HepG2 (cell line): Measurements from ENCODE around the gene ANKS4B. TPM values are rescaled to one million over a fixed set of nuclear protein-coding genes. Genes with fewer than 3 reads are reported as not detected.

Experiments used
- BRF2 ChIP-seq: sonication (generic); formaldehyde crosslinking; IDR thresholded peaks from 2 replicates; pipeline ENCODE4 v1.8.1; 2022; ENCODE audit warnings: mild to moderate bottlenecking, missing genetic modification reagents
- FOXP4 ChIP-seq: sonication (generic); formaldehyde crosslinking; IDR thresholded peaks from 2 replicates; pipeline ENCODE4 v1.4.0; 2020; ENCODE audit warnings: missing genetic modification reagents
- MBNL3 ChIP-seq: fragments of 250-450 bp; sonication (Bioruptor Pico); conservative IDR thresholded peaks from 2 replicates; pipeline ENCODE4 v1.8.0; 2022; ENCODE audit warnings: mild to moderate bottlenecking, inconsistent platforms
- SIX1 ChIP-seq: sonication (generic); formaldehyde crosslinking; IDR thresholded peaks from 2 replicates; pipeline ENCODE4 v1.4.0; 2020; ENCODE audit warnings: missing genetic modification reagents, borderline replicate concordance
- TFAP4 ChIP-seq: sonication (generic); IDR thresholded peaks from 2 replicates; pipeline ENCODE4 v1.6.1; 2016; ENCODE audit warnings: low read depth, borderline replicate concordance
- TFE3 ChIP-seq: IDR thresholded peaks from 2 replicates; pipeline ENCODE4 v1.6.1; 2016
- ZFP90 ChIP-seq: sonication (generic); formaldehyde crosslinking; IDR thresholded peaks from 2 replicates; pipeline ENCODE4 v1.8.0; 2022; ENCODE audit warnings: missing genetic modification reagents, mild to moderate bottlenecking, inconsistent platforms, borderline replicate concordance
- ZNF12 ChIP-seq: sonication (generic); formaldehyde crosslinking; IDR thresholded peaks from 2 replicates; pipeline ENCODE4 v1.5.0; 2020; ENCODE audit warnings: missing genetic modification reagents
- ZNF251 ChIP-seq: sonication (generic); formaldehyde crosslinking; IDR thresholded peaks from 2 replicates; pipeline ENCODE4 v1.9.0; 2021; ENCODE audit warnings: mild to moderate bottlenecking, missing genetic modification reagents
- ZNF484 ChIP-seq: sonication (generic); formaldehyde crosslinking; IDR thresholded peaks from 2 replicates; pipeline ENCODE4 v1.5.1; 2020; ENCODE audit warnings: mild to moderate bottlenecking, low read depth, missing genetic modification reagents, borderline replicate concordance
- ZNF629 ChIP-seq: sonication (generic); formaldehyde crosslinking; conservative IDR thresholded peaks from 2 replicates; pipeline ENCODE4 v1.5.0; 2020; ENCODE audit warnings: missing genetic modification reagents
- ZNF639 ChIP-seq: conservative IDR thresholded peaks from 2 replicates; pipeline ENCODE4 v1.6.1; 2018; ENCODE audit warnings: missing genetic modification reagents
- ZSCAN5A ChIP-seq: sonication (generic); formaldehyde crosslinking; IDR thresholded peaks from 2 replicates; pipeline ENCODE4 v1.8.0; 2022; ENCODE audit warnings: mild to moderate bottlenecking, missing genetic modification reagents, borderline replicate concordance
- ZUFSP ChIP-seq: sonication (generic); formaldehyde crosslinking; IDR thresholded peaks from 2 replicates; pipeline ENCODE4 v1.9.0; 2021; ENCODE audit warnings: missing genetic modification reagents, mild to moderate bottlenecking, borderline replicate concordance
- polyA plus RNA-seq, 8 experiments: library from polyadenylated mRNA; depleted of rRNA in 3 of 8; stranded (reverse) in 7 of 8; unstranded in 1 of 8; fragments of >200 nt; fragmentation: Illumina TruSeq in 4 of 8; extraction: Trizol in 4 of 8; gene quantifications; 2 replicates each; pipeline versions ENCODE4 v1.2.1 to v1.2.3, GENCODE V29; 2011 to 2016; ENCODE audit warnings: low read depth in 4 of 8, missing spikeins in 1 of 8, mixed read lengths in 1 of 8; ENCODE audit not compliant: insufficient read depth in 1 of 8
- total RNA-seq, 5 experiments: library from RNA; depleted of rRNA; stranded (reverse); fragments of >200 nt; fragmentation: Illumina TruSeq; extraction: Trizol; gene quantifications; 2 replicates each; pipeline ENCODE4 v1.2.3, GENCODE V29; 2016; ENCODE audit warnings: low read depth in 1 of 5

The ANKS4B gene
- total and polyA plus RNA-seq, 2 of the 13 experiments (the other 11 are each of a cell fraction or from before 2014, with no cell fraction given): 6.5 to 30.0 TPM

GRCh38 chr16:21263640-21264570, 30.4 kb downstream of the ANKS4B start (continued):
- TF ChIP-seq TFE3 (CRISPR knock-in tag) (peak; percentile 27; the same call in 1 of the 2 replicates), ZNF251 (CRISPR knock-in tag) (peak; percentile 86; the same call in 1 of the 2 replicates), ZSCAN5A (CRISPR knock-in tag) (0 out of 2 replicates have a peak, but pooled peaks have one; percentile 54), TFAP4 (peak; percentile 45; the same call in 1 of the 2 replicates), ZNF12 (no peak), MBNL3 (CRISPR knock-in tag) (no peak), ZNF639 (CRISPR knock-in tag) (no peak), BRF2 (CRISPR knock-in tag) (no peak), ZNF484 (no peak), ZUFSP (CRISPR knock-in tag) (no peak), ZFP90 (CRISPR knock-in tag) (peak; percentile 66; the same call in 1 of the 2 replicates), SIX1 (CRISPR knock-in tag) (peak; percentile 73; the same call in 1 of the 2 replicates), FOXP4 (peak; percentile 81), ZNF629 (CRISPR knock-in tag) (no peak)
